Measurements from ENCODE around the gene TM9SF3.

The TM9SF3 gene

DNA sequence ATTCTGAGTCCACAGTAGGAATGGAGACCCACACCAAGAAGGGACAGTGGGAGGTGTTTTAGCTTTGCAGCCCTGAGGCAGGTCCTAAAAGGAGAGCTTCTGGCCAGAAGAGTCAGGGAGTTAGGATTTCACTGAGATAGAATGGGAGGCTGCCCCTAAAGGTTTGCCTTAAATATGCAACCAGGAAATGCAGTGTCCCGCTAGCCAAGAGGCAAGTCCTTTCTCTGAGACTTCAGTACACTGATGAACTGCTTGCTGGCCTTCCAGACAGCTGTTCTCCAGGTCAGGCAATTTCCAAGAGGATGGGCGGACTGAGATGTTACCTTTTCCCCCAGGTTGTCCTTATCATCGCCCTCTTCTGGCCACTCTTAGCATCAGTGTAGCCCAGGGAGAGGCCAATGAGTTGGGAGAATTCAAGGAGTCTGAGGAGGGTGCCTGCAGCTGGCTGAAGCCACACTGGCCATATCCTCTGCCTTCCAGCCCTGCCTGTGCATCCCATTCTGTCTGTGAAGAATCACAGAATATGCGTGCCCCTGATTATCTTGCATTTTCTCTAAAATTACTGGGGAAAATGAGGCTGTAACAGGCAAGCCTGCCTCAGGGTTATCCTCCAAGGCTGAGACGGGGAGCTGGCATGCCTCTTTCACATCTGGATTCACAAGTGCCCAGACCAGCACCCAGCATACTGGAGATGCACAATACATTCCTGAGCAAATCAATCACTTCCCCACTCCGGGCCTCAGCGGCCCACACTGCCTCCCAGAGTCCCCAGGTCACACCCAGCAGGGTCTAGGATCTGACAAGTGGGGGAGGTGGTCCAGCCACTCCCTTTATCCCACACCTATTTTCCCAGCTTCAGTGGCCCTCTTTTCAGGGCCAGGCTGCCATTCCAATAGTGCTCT lies 75.5 kb downstream of the TM9SF3 start:
- no peak for DNase-seq (ENCODE audit: low read depth in 3 of 3)

DNA sequence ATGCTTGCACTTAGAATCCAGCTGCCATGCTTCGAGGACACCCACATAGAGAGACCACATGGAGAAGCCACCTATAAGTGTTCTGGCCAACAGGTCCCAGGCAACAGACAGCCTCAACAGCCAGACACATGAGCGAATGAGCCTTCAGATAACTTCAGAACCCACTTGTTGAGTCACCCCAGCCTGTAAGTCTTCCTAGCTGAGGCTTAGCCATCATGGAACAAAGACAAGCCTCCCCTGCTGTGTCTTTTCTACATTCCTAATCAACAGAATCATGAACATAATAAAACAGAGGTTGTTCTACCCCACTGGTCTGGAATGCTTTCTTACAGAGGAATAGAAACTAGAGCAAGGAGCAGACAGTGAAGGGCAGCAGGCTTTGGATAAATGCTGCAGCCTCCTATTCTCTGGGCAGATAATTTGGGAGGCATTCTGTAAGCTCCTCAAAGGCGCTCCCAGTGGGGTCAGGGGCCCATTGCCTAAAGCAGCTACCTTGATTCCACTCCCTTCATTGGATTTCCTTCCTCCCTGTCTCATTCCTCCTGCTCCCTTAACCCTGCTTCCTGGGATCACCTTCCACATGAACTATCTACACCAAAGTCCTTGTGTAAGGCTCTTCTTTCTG lies 77.7 kb downstream of the TM9SF3 start:
- no peak for DNase-seq (ENCODE audit: low read depth in 3 of 3)

DNA sequence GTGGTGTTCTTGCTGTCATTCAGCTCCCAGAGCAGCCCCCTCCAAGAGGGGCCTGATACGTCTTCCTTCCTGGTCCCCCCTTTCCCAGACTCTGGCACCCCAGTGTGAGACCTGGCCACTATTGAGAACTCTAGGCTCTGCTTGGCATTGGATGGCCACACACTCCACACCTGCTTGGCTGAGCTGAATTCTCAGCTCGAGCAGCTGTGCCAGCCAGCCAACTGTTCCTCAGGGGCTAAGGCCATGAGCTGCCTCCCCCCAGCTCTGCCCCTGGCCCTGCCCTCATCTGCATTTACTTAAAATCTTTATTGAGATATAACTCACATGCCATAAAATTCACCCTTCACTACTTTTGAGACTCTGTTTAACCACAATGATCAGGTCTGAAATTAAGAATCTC lies 79.8 kb downstream of the TM9SF3 start:
- no peak for DNase-seq (ENCODE audit: low read depth in 3 of 3)

DNA sequence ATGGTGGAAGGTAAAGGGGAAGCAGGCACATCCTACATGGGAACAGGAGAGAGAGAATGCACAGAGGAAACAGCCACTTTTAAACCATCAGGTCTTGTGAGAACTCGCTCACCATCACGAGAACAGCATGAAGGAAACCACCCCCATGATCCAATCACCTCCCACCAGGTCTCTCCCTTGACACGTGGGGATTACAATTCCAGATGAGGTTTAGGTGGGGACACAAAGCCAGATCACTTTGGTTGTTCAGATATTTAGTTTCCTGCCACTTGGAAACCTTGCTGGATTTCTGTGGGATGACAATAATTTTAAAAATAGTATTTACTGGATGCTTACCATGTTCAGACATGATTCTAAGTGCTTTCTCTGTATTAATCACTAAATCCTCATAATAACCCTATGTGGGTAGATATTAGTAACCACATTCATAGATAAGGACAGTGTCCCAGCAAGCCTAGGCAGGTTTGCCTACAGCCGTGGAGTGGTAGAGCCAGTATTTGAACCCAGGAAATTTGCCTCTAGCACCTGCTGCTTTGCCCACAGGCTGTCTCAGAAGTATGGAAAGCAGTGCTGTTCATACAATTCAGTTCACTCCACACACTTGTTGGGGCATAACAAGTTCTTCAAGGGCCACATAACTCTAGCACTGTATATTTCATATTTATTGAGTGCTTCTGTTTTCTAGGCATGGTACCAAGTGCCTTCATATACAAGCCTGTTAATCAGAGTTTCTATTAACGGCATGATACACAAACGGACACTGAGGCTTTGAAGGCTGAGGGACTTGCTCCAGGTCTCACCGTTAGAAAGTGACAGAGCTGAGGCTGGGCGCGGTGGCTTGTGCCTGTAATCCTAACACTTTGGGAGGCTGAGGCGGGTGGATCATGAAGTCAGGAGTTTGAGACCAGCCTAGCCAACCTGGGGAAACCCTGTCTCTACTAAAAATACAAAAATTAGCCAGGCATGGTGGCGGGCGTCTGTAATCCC lies 81.4 kb downstream of the TM9SF3 start:
- no peak for DNase-seq (ENCODE audit: low read depth in 3 of 3)

DNA sequence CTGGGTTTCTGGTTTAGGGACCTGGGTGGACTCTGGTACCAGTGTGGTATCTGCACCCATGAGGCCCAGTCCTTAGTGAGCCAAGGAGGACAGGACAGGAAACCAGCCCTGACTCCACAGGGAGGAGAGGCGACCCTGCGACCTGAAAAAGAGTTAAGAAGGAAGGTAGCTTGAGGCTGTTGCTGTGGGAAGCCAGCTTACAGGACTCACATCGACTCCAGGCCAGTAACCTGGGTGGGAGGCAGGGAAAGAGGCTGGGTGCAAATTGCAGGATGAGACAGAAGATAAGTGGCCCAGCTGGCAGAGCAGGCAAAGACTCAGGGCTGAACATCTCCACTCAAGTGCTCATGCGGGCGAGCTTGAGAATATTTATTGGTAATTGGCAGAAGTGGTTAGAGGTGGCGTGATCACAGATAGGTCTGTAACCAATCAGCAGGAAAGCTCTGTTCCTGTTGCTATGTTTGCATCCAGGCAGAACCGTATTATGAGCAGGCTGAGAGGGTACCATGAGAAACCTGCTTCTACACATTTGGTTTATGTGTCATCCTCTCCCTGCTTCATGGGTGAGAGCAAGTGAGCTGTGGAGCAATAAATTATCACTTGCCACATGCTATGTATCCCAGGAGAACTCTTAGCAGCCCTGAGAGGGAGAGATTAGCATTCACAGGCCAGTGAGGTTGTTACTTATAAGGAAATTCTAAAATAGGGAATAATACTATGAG lies 84.1 kb downstream of the TM9SF3 start:
- no peak for DNase-seq (ENCODE audit: low read depth in 3 of 3)

DNA sequence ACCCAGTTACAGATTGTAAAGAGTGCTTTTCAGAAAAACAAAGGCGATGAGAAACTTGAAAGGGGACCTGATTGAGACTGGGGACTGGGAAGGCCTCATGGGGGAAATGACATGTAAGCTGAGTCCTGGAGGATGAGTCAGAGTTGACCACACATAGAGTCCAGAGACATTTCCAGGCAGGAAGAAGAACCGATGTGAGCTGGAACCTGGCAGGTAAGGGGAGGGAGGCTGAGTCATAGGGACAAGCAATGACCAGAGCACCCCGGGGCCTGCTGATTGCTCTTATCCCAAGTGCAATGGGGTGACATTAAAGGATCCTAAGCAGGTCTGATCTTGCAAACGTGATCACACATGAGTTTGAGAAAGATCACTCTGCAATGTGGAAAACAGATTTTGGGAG lies 84.8 kb downstream of the TM9SF3 start:
- no peak for DNase-seq (ENCODE audit: low read depth in 3 of 3)

DNA sequence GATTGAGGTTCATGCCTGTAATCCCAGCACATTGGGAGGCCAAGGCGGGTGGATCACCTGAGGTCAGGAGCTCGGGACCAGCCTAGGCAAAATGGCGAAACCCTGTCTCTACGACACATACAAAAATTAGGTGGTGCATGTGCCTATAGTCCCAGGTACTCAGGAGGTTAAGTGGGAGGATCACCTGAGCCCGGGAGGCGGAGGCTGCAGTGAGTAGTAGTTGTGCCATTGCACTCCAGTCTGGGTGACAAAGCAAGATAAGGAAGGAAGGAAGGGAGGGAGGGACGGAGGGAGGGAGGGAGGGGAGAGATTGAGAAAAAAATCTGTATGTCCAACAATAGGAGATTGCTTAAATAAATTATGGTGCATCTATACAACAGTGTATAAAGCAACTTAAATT lies 86.3 kb downstream of the TM9SF3 start:
- no peak for DNase-seq (ENCODE audit: low read depth in 3 of 3)

DNA sequence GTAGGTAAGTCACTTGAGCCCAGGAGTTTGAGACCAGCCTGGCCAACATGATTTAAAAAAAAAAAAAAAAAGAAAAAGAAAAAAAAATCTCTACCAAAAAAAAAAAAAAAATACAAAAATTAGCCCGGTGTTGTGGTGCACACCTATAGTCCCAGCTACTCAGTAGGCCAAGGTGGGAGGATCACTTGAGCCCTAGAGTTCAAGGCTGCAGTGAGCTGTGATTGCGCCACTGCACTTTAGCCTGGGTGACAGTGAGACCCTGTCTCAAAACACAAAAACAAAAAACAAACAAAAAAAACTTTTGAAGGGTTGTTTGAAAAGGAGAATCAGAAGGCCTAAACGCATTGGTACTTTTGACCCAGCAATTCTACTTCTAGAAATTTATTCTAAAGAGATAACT lies 86.8 kb downstream of the TM9SF3 start:
- DNase-seq (ENCODE audit: low read depth in 3 of 3) = no peak

DNA sequence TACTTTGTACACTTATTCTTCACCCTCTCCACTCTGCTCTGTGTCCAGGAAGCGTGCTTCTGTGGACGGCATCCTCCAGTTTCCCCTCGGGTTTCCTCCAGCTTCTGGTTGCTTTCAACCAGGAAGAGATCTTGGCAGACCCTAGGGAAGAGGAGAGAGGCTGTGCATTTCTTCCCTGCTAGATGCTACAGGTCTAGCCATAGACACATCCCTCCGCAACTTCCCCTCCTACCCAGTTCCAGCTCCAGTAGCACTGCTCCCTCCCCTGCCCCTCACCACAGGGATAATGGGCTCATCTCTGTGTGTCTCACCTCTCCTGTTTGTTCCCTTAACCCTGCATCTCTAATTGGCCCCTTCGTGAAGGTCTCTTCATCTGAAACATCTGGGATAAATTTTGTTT lies 89.4 kb downstream of the TM9SF3 start:
- DNase-seq (ENCODE audit: low read depth in 3 of 3) = no peak

DNA sequence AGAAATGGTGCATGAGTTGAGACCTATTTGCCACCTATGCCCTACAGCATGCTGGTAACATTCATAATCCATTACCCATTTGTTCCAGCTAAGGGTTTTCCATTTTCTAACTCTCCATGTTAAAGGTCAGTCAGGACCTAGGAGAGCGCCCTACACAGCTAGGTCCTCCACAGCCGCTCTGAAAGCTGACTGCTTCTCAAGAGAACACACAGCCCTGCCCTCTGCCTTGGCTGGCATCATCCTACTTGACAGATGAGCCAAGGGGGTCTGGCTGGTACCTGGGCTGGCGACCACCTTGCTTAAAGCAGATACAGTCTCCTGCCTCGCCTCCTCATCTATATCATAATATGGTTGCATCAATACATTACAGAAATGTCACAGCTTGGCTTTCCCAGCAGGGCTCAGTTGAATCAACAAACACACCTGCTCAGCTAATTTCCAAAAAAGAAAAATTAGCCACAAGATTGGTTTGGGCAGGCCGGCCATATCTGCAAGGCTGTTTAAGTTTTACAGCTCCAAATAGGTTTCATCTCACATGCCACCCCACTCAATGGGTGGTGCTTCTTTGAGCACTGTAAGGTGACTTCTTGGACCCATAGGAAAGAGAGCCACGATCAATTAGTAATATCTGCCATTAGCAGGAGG lies 90.4 kb downstream of the TM9SF3 start:
- no peak for DNase-seq (ENCODE audit: low read depth in 3 of 3)

DNA sequence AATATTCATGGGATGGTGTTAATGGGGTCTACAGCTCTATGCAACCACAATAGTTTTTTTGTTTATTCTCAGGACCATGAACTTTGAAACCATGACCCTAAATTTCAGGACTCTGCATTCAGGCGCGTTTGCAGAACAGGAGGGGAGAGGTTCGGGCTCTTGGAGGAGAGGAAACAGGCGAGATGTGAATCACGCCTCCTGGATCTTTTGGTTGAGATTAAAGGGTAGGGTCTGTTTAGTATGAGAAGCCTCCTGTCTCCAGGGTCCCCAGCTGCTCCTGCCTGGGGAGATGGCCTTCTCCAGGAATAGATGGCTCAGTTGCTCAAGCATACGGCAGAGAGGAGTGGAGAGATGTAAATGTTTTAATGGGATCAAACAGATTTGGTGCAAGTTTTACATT lies 91.3 kb downstream of the TM9SF3 start:
- no peak for DNase-seq (ENCODE audit: low read depth in 3 of 3)

DNA sequence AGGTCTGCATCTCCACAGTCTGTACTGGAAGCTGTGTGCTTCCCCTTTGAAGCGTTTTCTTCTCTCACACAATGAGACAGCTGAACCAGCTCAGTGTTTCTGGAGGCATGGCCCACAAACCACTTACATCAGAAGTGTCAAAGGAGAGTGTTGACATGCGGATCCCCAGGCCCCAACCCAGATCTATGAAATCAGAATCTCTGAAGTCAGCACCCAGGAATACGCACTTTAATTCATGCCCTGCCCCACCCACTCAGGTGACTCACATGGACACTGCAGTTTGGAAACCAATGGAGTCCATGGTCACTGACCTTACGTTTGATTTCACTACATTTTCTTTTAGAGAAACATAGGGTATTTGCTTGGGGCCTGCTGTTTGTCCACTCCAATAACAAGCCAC lies 92.1 kb downstream of the TM9SF3 start:
- DNase-seq (ENCODE audit: low read depth in 3 of 3) = no peak

DNA sequence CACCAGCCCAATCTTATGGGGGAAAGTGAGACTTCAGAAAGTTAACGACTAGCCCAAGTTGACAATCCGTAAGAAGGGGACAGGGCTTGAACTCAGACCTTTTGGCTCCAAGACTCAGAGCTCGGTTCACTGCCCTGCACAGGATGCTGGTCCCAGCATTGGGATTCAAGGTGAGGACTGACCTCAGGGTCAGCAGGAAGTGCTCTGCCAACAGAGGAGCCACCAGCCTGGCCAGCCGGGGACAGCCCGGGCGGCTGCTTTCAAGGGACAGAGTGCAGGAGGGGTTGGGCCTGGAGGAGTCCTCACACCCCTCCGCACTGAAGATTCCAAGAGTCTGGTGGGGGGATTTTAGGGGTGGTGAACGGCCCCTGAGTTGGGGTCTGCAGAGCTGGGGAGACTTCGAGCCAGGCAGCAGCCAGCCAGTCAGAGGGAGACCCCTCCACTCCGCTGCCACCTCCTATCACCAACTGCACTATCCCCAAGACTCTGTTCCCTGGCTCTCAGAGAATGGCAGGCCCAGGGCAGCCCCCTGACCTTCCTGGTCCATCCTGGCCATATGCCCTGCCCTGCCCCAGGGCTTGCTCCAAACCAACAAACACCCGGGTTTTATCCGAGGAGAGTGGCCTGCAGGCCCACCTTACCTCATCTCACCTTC lies 92.8 kb downstream of the TM9SF3 start:
- DNase-seq (ENCODE audit: low read depth in 3 of 3) = no peak

DNA sequence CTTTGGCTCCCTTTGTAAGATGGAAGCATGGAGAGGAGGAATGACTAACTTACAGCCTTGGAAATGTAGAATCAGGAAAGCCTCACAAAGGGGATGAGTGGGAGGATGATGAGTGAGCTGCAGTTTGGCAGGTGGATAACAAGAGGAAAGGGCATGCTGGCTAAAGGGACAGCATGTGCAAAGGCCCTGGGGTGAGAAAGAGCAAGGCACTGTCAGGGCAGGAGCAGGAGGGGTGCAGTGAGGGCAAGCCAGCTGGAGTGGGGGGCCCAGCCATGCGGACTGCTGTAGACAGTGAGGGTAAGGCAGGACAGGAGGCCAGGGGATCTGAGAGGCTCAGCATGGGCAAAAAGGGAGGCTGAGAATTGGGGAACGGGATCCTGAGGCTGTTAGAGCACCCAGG lies 93.6 kb downstream of the TM9SF3 start:
- DNase-seq (ENCODE audit: low read depth in 3 of 3) = no peak

DNA sequence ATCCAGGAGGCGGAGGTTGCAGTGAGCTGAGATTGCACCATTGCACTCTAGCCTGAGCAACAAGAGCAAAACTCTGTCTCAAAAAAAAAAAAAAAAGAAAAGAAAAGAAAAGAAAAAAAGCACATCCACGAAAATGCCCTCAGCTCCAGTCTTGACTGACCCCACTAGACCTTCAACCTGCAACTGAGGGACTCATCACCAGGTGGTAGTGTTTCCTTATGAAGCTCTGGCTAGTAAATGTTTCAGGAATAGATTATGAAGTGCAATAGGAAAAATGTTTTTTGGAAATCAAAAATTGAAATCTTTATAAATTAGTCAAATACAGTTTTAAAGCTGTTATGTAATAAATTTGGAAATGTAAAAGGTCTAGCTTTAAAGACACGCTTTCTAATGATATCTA lies 95.5 kb downstream of the TM9SF3 start:
- no peak for DNase-seq (ENCODE audit: low read depth in 3 of 3)

DNA sequence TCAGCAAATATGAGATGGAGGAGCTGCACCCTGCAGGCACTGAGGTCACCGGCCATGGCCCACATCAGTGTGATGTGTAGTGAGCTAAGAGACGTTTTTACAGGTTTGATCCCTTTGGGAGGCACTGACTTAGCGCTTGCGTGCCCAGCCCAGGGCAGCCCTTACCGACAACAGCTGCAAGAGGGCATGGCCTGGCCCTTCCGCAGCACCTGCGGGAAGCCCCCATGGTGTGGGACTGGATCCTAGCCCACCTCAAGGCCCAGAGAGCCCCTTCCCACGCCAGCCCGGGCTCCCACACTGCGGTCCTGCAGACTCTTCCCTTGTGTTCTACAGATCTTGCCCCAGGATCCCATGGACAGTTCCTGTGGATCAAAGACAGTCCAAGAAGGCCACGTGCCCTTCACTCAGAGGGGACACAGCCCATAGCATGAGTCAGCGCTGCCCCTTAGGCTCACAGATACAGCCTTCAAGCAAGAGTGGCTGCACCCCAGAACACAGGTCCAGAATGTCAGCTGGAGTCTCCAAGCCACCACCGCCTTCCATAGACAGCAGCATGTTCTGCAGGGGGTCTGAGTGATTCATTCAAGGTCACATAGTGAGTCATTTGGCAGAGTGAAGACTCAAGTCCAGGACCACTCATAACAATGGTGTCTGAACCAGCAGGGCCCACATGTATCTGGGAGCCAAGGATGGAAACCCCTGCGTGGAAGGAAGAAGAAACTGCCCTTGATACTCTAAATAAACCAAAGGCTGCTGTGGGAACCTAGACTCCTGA lies 98.5 kb downstream of the TM9SF3 start:
- DNase-seq (ENCODE audit: low read depth in 3 of 3) = no peak

DNA sequence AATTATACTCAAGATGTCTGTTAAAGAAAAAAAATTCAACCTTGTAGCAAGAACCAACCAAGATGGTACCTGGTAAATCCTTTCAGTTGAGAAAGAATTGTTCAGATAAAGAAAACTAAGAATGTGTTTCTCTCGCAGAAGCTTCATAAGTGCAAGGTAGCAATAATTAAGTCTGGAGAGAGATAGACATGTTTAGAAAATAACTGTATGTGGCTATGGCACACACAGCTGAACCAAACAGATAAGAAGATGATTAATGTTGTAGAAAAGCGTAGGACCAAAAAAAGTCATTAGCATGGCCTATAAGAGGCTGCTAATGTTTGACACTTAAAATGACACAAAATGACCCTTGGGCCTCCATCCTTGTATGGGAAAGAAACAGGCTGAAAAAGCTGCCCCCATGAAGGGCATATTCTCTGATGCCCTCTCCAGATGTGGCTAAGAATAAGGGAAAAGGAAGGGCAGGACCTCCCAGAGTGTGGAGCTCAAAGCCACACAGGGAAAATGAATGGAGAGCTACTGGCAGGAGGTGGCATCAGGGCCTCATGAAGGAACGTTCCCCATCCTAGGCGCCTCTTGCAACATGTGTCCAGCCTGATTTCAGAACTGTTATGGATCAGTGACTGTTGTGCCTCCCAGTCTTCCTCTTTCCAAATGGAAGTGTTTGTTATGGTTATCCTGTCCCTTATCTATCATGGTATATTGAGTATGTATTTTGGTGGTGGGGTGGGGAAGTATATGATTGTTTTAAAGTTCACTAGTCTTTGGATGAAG lies 103.8 kb downstream of the TM9SF3 start:
- no peak for DNase-seq (ENCODE audit: low read depth in 3 of 3)

DNA sequence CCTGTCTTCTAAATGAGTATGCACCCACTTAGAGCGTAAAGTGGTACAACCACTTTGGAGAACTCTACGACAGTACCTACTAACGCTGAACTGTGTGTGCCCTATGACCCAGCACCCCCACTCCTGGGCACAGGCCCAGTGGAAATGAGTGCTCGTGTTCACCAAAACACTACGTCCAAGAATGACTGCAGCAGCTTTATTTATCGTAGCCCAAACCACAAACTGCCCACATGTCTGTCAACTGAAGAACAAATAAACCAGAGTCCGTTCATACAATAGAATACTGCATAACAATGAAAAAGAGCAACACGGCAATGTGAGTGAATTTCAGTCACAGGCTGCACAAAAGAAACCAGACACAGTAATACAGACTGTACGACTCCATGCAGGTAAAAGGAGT lies 108.5 kb downstream of the TM9SF3 start:
- DNase-seq (ENCODE audit: low read depth in 3 of 3) = no peak

DNA sequence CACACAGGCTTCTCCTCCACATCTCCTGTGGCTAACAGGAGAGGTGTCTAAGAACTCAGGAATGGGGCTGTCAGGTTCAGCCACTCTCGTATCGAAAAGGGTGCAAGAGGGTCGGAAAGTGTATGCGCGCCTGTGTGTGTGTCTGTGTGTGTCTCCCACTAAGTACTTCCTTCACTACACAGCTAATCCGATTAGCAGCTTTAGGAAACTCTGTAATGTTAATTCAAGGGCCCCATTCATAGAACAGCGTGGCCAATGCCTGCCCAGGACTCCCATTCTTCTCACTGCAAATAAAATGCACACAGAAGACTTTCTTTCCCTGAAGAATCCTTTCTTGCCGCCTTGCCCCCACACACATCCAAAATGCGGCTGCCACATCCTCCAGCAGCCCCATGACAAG lies 112.9 kb downstream of the TM9SF3 start:
- DNase-seq (ENCODE audit: low read depth in 3 of 3) = no peak

Measured in stimulated activated CD4-positive, alpha-beta T cell treated with anti-CD3 and anti-CD28 coated beads, TNF-alpha, amount 100 ng/mL, for 4 hours (primary cell).